ENCODE data around the gene CCR3. TPM values are rescaled to one million over a fixed set of nuclear protein-coding genes. Genes with fewer than 3 reads are reported as not detected.

Gene CCR3
- total RNA-seq, 1 experiment from 2014 or later, result not detected

DNA sequence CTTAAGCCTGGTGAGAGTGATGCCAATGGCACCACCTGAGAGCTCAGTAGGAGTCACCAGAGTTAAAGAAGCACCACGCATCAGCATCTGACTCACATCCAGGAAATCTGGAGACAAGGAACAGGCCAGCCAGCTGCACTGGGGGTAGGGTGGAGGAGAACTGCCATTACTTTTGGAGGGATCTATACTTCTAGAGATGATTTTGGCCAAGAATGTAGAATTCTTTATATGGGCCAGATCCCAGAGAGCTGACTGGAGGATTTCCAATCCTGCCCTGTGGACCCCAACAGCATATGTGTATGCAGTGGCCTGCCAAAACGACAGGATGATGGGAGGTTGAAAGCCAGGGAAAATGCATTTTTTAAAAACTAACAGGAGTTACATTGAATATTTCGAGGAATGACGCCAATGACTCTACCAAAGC is 29.8 kb downstream of the CCR3 start:
- DNase-seq (ENCODE audit: low read depth), result no peak

DNA sequence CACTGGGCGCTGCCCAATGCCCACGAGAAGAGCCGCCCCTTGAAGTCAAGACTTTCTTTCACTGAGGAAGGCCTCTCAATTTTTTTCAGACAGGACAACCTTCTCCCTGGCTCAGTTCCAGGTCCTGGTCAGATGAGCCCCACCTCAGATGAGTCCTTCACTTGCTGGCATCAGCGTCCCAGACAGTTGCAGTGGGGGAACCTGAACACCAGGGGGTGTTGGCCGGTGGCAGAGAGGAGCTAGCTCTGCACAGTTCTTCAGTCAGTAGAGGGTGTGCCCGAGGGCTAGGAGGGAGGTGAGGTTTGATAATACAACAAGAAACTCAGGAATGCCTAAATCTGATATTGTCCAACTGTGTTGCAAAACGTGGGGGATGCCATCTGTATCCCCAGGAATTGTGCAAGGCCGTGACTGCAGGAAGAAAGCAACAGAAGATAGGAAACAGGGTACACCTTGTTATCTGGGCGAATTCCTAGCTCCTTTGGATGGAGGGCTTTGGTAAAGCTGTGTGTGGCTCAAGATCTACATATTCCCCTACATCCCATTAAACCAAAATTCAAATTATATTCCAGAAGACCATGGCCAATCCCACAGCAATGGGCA is 34.3 kb downstream of the CCR3 start:
- DNase-seq (ENCODE audit: low read depth), result peak; percentile 4

DNA sequence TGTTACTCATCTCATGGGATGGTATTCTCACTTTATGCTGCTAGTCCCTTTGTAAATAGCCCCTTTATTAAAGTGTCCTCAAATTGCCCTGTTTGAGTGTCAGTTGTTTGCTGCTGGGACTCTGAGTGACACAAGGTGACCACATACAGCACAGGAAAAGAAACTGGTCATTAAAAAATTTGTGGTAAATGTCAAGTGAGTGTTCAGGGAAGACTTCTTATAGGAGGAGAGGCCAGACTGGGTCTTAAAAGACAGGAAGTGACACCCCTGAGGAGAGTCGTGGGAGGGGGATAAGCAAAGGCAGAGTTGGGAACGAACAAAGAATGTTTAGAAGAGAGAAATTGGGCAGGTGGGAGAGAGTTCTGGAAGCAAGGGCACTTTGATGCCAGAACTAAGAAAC is 35.2 kb downstream of the CCR3 start:
- DNase-seq (ENCODE audit: low read depth), result no peak

DNA sequence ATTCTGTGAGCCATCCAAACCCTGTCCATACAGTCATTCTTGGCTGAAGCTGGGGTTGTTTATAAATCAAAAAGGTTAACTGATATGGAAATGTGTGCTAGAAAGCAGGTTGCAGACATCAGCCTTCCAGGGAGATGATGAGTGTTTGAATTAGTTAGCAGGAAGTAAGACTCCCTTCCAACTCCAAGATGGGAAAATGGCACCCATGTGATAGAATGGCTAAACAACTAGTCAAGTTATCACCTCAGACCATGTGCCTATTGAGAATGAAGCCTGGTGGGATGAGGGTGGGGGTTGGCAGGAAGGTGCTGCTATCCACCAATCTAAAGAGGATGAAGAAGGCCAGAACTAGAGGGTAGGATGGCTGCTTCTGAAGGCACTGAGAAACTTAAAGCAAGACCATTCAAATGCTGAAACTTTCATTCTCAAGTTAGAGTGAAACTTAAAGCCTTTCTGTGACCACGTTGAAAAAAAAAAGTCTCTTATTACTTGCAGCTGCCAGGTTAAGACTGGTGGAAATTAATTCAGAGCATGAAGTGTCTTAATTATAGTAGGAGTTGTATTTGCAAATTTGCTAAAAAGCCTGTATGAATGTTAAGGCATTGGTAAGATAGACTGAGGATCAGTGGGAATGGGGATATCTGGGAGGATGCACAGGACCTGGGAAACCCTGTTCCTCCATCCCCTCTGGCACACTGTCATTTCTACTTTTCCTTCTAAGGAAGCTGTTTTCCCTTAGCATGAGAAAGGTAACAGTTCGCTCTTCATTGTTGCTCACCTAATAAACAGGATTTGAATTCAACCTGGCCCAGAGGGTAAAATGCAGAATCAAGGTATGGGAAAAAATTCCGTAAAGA is 36.8 kb downstream of the CCR3 start:
- DNase-seq (ENCODE audit: low read depth), result no peak

DNA sequence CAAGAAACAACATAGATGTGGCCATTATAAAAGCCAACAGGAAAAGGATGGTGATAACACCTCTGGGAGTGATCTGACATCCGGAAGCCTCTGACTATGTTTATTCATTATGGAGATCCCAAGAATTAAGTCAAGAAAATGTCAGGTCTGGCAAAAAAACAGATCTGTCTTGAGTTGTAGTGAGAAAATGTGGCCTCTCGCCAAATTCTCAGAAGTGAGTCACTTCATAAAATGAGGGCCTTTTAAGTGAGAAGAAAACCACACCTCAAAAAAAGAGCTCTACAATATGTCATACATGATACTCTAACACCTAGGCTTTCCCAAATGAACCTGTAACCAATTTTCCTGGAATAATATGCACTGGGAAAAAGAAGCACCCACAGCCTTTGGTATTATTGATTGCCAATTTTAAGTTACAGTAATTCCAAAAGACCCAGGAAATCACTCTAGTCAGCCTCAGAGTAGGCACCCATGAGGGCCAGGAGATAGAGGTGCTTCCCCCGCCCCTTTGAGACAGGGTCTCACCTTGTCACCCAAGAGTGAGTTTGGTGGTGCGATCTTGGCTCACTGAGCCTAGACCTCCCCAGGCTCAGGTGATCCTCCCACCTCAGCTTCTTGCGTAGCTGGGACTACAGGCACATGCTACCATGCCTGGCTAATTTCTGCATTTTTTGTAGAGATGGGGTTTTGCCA is 38.0 kb downstream of the CCR3 start:
- peak; percentile 12 for DNase-seq (ENCODE audit: low read depth)

DNA sequence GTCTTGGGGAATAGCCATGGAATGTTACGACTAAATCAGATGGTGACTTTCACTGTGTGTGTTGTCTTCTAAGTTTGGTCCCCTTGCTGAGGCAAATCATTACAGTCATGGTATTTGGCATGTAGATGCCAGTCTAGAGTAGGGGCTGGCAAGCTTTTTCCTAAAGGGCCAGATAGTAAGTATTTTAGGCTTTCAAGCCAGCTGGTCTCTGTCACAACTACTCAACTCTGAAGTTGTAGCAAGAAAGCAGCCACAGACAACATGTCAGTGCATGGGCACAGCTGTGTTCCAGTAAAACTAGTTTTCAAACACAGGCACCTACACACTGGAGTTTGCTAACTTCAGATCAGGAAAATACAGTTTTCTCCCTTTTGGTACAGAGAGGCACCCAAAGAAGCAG is 39.3 kb downstream of the CCR3 start:
- DNase-seq (ENCODE audit: low read depth), result no peak

DNA sequence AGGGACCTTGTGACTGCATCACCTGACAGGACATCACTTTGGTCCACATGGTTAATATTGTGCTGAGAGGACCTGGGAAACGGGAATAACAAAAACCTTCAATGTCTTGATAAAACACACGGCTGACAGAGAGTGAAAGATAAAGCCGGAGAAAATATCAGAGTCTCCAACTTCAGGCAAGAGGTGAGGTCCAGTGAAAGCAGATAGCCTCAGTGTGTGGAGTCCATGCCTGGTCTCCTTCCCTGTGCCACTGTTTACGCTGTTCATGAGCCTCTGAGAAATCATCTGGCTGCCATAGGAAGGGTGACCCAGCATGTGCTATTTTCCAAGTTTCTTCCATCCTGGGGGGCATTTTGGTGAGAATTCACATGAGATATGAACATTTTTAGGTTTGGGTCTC is 39.8 kb downstream of the CCR3 start:
- DNase-seq (ENCODE audit: low read depth), result no peak

DNA sequence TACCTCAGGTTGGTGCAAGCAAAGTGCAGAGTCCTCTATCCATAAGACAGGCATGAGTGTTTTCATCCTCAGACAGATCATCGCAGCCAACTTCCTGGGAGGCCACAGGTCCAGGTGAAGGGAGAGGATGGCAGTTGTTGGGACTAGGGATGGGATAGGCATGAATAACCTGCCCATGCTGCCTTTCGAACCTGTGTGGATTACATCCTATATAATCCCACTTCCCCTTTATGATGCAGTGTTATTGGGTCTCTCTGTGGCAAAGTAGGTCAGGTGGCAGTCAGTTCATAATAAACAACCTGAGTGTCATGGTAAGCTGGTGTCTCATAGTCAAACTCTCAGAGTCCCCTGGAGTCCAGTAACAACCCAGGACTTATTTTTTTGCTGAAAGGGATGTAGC is 40.4 kb downstream of the CCR3 start:
- DNase-seq (ENCODE audit: low read depth), result no peak

DNA sequence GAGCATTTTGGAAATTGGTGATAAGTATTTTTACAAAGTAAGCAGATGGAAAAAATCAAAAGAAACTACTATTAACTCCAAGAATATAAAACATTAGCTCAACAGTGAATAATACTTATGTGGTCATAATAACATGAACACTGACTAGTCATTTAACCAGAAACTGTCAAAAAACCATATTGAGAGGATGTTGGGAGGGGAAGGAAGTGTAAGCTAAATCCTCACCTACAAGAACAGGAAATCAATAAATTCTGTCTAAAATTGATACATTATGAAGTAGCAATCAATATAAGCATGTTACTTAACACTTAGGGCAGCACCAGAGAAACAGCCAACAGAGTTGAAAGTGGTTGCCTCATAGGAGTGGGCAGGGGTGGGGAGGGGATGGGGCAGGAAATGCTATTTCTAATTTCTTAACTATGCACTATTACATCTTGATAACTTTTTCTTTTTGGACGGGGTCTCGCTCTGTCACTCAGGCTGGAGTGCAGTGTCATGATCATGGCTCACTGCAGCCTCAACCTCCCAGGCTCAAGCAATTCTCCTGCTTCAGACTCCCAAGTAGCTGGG is 41.7 kb downstream of the CCR3 start:
- DNase-seq (ENCODE audit: low read depth), result no peak

DNA sequence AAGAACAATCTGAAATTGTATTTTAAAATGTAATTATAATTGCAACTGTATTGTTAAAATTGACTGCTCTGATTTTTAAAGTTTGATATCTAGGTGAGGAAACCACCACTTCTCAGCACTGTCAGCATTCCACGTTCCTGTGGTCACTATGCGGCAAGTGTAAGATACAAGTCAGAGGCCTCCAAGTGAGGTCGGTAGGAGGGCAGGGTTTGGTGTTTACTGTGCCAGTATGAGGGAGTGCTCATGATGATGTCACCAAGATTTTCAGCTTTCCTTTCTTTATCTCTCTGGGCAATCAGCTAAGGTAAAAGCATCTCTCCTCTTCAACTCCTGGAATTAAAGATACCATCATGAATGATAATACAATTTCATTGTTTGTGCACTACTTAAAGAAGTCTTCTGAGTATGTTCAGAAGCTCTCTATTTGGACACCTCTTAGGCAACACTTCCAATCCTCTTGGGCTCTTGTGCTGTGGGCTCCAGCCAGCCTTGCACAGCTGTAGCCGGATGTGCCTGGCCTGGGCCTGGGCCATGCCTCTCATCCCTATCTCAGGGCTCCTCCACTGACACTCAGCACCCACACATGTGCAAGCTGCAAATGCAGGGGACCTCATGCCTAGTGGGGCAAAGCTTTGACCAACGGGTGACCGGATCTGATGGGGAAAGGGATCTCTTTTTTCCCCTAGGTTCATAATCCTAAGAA is 42.9 kb downstream of the CCR3 start:
- peak; percentile 27 for DNase-seq (ENCODE audit: low read depth)

DNA sequence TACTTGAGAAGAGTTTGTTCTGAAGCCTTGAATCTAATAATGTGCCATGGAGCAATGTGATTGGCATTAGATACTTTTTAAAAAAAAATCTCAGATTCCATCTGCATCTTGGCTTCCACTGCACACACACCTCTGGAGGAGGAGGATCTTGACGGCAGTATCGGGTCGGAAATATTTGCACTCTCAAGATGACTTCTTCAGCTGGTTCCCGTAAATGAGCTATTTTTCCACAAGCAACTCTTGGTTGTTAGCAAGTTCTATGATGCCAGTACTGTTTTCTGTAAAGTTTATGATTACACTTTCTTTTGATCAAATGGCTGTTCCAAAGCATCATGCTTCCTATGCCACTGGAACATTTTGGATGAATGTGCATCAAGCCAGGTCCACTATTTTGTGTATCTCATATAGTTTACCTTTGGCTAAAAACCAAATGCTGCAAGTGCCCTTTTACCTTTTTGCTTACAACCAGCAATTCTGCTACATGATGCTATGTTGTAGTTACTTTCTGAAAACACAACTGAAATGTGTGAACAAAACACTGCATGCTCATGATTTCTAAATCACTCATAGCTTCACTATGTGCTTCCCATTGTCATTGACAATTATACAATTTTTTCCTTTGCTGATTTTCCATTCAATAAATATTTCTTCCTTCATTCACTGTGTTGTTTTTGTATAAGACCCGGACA is 43.8 kb downstream of the CCR3 start:
- no peak for DNase-seq (ENCODE audit: low read depth)

DNA sequence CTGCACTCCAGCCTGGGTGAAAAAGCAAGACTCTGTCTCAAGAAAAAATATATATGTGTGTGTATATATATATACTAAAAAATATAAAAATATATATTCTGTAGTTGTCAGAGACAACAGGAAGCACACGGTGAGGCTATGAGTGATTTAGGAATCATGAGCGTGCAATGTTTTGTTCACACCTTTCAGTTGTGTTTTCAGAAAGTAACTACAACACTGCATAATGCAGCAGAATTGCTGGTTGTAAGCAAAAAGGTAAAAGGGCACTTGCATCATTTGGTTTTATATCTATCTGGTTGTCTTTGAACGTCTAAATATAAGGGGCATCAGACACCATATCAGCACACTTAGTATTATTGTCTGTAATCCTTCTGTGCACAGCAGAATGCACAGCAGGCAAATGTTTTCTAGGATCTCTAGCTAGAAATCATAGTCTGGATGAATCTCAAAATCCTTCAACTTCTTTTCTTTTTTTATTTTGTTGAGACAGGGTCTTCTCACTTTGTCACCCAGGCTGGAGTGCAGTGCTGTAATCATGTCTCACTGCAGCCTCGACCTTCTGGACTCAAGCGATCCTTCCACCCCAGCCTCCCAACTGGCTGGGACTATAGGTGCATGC is 44.8 kb downstream of the CCR3 start:
- DNase-seq (ENCODE audit: low read depth), result no peak

DNA sequence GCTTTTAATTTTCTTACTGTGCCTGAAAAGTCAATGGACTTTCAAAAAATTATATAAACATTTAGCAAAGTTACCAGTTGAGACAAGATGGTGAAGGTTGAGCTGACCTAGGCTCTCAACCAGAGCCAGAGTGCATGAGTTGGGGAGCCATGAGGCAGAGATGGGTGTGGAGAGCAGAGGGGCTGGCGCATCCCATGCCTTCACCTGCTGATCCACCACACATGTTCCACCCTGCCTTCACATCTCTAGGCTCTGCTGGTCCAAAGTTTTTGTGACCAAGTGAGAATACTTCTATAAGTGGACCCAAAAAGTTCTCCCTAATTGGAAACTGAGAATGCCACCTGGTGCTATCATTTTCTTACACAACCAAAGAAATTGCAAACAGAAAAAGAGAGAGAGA is 47.3 kb downstream of the CCR3 start:
- no peak for DNase-seq (ENCODE audit: low read depth)

DNA sequence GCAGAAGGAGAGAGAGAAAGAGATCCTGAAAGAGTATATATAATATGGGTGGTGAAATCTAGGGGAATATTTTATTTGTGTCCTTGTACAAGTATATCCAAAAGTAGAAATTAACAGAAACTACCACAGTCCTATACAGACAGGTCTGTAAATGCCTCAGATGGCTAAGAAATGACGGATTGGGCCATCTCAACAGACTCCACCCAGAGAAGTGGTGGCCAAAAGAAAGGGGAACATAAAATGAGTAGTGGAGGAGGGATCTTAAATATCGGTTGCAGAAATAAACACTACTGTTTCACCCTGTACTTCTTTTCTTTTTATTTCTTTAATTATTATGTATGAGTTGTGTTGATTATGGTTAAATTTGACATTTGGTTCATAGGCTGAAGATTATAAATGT is 47.7 kb downstream of the CCR3 start:
- no peak for DNase-seq (ENCODE audit: low read depth)

DNA sequence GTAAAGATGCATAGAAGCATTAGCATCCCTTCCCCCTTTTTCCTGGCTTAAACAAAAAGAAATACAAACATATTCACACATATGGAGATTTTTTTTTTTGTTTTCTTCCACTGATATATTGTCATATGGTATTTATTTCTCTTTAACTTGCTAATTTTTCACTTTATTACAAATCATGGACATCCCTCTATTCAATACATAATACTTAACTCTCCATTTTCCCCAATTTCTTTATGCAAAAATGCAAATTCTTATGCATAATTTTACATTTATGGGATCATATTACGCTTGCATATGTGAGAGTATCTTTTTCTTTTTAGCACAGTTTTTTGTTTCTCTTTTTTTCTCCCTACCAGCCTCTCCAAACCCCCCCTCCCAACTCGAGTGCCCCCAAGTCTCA is 48.8 kb downstream of the CCR3 start:
- no peak for DNase-seq (ENCODE audit: low read depth)

DNA sequence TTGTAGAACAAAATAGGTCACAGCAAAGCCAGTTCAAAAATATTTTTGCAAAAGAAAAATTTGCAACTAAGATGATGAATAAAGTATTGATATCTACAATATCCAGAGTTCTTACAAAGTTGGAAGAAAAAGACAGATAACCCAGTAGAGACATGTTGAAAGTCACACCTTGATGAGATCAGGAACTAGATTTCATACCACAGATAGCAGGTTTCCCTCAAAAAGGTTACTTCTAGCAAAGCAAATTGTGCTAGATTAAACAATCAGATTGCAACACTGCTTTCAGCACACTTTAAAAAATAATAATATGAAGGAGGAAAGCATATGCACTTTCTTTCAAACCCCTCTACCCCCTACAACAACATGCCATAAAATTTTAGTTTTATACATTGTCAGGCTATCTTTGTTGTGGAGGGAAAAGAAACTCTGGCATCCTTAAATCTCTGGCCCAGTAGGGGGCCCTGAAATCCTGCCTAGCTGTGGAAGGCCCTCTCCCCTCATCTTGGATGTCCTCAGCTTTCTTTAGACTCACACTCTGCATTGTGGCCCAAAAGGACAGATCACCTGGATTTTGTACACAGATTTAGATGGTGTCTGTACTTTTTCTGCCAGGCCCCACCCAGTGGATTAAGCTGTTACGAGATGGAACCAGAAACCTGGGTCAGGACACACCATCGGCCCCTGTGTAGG is 50.9 kb downstream of the CCR3 start:
- no peak for DNase-seq (ENCODE audit: low read depth)

DNA sequence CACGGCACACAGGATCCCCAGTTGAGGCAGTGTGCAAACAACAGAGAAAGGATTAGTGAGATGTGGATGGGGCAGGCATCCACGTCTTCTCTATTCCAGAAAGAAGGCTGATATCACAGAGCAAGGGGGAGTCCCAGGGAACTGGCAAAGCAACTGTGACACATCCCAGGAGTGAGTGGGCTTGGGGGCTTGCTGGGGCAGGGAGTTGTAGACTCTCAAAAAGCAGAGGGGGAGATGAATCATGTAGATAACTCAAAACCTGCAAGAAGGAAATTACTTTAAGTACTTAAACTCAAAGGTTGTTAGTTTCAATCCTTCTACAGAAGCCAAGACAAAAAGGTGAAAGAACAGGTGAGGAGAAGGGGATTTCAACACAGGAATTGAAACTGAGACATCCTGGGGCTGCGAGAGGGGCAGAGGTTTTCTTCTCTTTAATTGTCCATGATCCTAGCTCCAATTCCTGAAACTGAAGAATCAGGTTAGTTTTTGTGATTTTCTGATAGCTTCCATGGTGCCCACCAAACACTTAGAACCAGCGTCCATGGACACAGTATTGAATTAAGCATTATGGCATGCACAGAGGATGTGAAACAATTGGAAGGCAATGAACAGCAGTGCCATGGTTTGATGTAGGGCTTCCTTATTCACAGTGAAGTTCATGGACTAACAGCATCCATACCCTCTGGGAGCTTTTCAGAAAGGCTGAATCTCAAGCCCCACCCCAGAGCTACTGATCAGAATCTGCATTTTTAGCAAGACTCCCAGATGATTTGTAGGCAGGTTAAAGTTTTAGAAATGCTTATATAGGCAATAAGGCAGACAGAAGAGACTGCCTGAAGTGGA is 52.0 kb downstream of the CCR3 start:
- DNase-seq (ENCODE audit: low read depth), result no peak

DNA sequence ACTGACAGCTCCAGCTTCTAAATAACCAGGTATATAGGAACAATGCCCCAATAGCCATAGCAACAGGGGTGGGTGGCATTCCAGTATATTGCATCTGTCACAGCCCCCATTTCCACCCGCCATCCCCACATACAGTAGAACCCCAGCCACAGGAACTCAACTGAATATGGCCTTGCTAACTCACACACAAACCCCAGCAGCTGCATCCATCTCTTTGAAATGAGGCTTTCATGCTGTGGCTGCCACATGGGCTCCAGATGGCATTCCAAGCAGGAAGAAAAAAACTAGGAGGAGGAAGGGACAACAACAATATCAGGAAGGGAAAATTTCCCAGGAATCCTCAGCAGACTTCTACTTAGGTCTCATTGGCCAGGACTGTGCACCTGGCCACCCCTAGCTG is 54.6 kb downstream of the CCR3 start:
- DNase-seq (ENCODE audit: low read depth), result no peak

DNA sequence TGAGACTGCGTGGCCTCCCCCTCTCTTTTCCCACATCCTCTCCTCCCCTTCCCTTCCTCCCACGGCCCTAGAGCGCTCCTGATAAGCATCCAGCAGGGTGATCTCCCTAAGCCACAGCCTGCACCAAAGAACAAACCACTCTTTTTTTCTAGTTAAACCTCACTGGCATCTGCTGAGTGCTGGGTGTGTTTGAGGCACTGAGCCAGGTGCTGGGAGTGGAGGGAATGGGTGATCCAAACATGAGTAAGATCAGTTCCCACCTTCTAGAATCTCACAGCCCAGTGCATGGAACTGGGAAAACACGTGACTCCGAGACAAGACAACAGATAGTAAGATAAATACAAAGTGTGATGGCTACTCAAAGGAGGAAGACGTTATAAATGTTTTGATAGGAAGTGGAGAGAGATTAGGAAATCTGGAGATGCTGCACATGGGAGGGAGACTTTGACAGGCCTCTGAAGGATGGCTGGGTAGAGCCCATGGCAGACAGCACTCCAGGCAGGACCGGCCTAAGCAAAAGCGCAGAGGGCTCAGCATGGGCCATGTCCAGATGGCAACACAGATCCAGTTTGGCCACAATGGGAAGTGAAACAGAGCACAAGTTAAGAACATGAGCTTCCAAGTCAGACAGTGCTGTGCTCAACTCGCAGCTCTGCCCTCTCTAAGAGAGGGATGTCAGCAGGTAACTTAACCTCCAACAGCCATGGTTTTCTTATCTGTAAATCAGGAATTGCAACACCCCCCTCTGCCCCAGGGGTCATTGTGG is 55.6 kb downstream of the CCR3 start:
- peak; percentile 12 for DNase-seq (ENCODE audit: low read depth)
